IPS-15b (cell line): ENCODE results near the gene KASH5.

Source experiments
- H3K27me3 ChIP-seq: one replicate; pipeline ENCODE4 v1.6.1; 2013; ENCODE audit warnings: low read length; ENCODE audit not compliant: control insufficient read depth, insufficient read depth
- H3K36me3 ChIP-seq: one replicate; pipeline ENCODE4 v1.6.1; 2013; ENCODE audit warnings: low read length; ENCODE audit not compliant: control insufficient read depth, insufficient read depth
- H3K4me1 ChIP-seq: one replicate; pipeline ENCODE4 v1.6.1; 2013; ENCODE audit warnings: mild to moderate bottlenecking, low read length; ENCODE audit not compliant: control insufficient read depth, insufficient read depth
- H3K4me3 ChIP-seq: one replicate; pipeline ENCODE4 v1.5.1; 2013; ENCODE audit warnings: low read depth, low read length
- H3K9ac ChIP-seq: one replicate; pipeline ENCODE4 v1.6.1; 2013; ENCODE audit warnings: low read depth, mild to moderate bottlenecking, low read length
- H3K9me3 ChIP-seq: one replicate; pipeline ENCODE4 v1.6.1; 2013; ENCODE audit warnings: mild to moderate bottlenecking, low read length; ENCODE audit not compliant: control insufficient read depth, insufficient read depth

Gene KASH5

DNA sequence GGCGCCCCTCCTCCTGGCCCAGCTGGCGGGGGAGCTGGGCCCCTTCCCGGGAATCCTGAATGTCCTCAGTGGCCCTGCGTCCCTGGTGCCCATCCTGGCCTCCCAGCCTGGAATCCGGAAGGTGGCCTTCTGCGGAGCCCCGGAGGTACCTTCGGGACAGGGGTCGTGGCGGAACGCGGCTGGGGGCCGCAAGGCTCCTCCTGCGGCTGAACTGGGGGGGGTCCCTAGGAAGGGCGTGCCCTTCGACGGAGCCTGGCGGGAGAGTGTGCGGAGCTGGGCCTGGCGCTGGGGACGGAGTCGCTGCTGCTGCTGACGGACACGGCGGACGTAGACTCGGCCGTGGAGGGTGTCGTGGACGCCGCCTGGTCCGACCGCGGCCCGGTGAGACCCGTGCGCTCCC lies 73.6 kb downstream of the KASH5 start:
- H3K36me3 ChIP-seq, result peaks cover 14% of the 10 kb centered on the region

DNA sequence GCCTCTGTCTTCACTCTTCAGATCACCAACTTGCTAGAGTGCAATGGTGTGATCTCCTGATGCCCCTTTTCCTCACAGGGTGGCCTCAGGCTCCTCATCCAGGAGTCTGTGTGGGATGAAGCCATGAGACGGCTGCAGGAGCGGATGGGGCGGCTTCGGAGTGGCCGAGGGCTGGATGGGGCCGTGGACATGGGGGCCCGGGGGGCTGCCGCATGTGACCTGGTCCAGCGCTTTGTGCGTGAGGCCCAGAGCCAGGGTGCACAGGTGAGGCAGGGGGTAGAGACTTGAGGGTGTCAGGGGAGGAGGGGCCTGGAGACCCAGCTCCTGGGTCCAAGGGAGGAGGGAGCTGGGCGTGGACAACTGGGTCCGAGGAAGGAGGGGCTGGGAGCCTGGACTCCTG lies 74.4 kb downstream of the KASH5 start:
- H3K27me3 ChIP-seq, result no peaks in the 10 kb centered on the region
- H3K4me3 ChIP-seq, result no peak overlapping the region
- H3K4me1 ChIP-seq, result no peaks in the 10 kb centered on the region
- no peak overlapping the region for H3K9ac ChIP-seq
- H3K36me3 ChIP-seq, result peaks cover 14% of the 10 kb centered on the region
- no peaks in the 10 kb centered on the region for H3K9me3 ChIP-seq

More for the DNA sequence above, 73.6 kb downstream of the KASH5 start:
- Histone ChIP-seq H3K9ac (no peak overlapping the region), H3K27me3 (no peaks in the 10 kb centered on the region), H3K9me3 (no peaks in the 10 kb centered on the region), H3K4me1 (no peaks in the 10 kb centered on the region), H3K4me3 (no peak overlapping the region)

DNA sequence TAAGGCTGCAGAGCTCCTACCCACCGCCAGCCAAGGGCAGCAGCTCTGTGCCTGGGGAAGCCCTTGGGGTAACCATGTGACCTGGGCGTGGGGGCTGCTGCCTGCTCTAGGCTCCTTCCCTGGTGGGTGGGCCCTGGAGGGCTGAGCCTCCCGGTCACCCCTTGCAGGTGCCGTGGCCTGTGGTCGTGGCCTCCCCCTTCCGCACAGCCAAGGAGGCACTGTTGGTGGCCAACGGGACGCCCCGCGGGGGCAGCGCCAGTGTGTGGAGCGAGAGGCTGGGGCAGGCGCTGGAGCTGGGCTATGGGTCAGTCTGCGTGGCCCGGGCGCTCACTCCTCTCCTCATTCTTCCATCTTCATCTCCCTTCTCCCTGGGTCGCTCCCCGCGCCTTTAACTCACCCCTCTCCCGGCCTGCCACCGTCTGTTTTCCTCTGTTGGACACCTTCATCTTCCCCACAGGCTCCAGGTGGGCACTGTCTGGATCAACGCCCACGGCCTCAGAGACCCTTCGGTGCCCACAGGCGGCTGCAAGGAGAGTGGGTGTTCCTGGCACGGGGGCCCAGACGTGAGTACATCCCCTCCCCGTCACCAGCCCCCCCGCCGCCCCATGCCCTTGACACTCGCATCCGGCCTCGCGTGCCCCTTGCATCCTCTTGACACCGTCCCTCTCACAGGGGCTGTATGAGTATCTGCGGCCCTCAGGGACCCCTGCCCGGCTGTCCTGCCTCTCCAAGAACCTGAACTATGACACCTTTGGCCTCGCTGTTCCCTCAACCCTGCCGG lies 76.1 kb downstream of the KASH5 start:
- Histone ChIP-seq H3K27me3 (no peaks in the 10 kb centered on the region), H3K9ac (no peak overlapping the region), H3K4me1 (no peaks in the 10 kb centered on the region), H3K4me3 (no peak overlapping the region), H3K36me3 (peaks cover 14% of the 10 kb centered on the region), H3K9me3 (no peaks in the 10 kb centered on the region)

GRCh38 chr19:49465371-49465770 lies 77.3 kb downstream of the KASH5 start:
- H3K9me3 ChIP-seq, result no peaks in the 10 kb centered on the region
- no peak overlapping the region for H3K4me3 ChIP-seq
- no peak overlapping the region for H3K9ac ChIP-seq
- H3K27me3 ChIP-seq, result no peaks in the 10 kb centered on the region
- no peaks in the 10 kb centered on the region for H3K4me1 ChIP-seq
- H3K36me3 ChIP-seq, result peaks cover 10% of the 10 kb centered on the region
